WI38 (cell line): ENCODE data around the gene EIF4G3.

Experiments used
- H3K4me3 ChIP-seq: 2 replicates; pipeline ENCODE4 v1.5.1; 2011; ENCODE audit warnings: low read depth, mild to moderate bottlenecking, control low read depth, low read length
- TF ChIP-seq, protein P1 (sequence below): IDR thresholded peaks from 2 replicates; pipeline ENCODE4 v1.5.1; 2012; ENCODE audit warnings: low read depth, mild to moderate bottlenecking, control low read depth, low read length

Gene EIF4G3

DNA sequence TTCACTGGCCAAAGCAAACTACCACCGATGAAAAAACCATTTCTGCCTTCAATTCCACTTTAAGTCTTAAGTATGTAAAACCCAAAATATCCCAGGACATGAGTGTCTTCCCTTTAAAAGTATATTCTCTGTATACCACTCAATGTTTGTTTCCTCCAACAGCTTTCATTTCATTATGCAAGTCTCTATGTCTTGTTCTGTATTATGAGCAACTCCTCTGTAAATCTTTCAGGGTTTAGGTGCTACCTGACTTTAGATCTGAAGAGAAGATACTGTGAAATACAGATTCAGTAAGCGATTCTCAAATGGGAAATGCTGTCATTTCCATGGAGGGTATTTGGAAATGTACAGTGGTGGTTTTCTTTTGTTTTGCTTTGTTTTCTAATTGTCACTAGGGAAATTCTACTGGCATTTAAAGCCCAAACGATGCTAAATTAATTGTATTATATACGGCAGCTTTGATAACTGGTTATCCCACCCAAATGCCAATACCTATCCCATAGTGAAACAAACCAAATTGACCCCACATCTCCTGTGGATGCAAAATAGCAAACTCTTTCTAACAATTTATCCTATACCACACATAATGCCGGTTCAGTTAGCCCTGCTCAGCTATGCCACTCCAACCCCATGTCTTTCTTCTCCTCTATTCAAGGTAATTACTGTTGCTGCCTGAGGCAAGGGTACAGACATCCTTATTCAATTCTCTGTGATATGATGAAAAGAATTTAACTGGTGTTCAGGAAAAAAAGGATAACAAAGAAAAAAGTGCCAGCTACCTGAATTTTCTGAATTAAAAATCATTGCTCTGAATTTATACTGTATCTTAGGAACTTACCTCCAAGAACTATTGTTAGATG is 182.8 kb downstream of the EIF4G3 start:
- no peak overlapping the region for H3K4me3 ChIP-seq
- TF ChIP-seq, protein P1, sequence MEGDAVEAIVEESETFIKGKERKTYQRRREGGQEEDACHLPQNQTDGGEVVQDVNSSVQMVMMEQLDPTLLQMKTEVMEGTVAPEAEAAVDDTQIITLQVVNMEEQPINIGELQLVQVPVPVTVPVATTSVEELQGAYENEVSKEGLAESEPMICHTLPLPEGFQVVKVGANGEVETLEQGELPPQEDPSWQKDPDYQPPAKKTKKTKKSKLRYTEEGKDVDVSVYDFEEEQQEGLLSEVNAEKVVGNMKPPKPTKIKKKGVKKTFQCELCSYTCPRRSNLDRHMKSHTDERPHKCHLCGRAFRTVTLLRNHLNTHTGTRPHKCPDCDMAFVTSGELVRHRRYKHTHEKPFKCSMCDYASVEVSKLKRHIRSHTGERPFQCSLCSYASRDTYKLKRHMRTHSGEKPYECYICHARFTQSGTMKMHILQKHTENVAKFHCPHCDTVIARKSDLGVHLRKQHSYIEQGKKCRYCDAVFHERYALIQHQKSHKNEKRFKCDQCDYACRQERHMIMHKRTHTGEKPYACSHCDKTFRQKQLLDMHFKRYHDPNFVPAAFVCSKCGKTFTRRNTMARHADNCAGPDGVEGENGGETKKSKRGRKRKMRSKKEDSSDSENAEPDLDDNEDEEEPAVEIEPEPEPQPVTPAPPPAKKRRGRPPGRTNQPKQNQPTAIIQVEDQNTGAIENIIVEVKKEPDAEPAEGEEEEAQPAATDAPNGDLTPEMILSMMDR, result no peak

DNA sequence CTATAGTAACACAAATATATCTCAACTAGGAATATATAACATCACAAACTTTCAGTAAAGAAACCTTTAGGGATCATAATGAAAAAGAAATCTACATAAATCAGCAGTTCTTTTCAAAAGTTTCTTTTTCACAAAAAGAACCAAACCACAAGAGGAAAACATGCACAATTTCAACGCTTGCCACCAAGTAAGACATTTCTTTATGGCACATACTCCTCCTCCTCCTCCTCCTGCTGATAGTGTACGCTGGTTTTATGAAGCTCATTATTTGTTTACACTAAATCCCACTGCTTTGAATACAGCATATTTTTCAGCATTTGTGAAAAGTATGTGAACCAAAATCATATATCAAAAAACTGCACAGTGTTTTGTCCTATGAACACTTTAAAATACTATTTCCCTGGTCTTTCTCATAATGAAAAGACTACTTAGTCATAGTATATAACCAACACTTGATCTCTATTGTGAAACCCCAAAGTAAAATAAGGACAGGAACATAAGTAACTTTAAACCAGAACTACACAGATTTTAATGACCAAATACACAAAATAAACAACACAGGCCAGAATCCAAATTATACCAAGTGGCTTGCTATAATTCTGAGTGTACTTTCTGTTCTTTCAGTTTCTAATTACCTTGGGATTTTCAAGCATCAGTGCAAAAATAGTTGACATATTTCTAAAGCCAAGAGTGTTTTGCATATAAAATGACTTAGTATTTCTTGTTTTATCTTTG is 184.2 kb downstream of the EIF4G3 start:
- TF ChIP-seq, protein P1, result no peak
- no peak overlapping the region for H3K4me3 ChIP-seq

DNA sequence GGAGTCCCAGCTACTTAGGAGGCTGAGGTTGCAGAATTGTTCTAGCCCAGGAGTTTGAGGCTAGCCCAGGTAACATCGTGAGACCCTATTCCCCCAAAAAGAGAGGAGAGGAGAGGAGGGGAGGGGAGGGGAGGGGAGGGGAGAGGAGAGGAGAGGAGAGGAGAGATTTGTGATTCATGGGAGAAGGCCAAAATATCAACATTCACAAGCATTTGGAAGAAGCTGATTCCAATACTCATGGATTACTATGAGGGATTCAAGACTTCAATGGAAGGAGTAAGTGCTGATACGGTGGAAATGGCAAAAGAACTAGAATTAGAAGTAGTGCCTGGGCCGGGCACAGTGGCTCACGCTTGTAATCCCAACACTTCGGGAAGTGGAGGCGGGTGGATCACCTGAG is 187.8 kb downstream of the EIF4G3 start:
- TF ChIP-seq, protein P1, result no peak
- H3K4me3 ChIP-seq, result no peak overlapping the region

DNA sequence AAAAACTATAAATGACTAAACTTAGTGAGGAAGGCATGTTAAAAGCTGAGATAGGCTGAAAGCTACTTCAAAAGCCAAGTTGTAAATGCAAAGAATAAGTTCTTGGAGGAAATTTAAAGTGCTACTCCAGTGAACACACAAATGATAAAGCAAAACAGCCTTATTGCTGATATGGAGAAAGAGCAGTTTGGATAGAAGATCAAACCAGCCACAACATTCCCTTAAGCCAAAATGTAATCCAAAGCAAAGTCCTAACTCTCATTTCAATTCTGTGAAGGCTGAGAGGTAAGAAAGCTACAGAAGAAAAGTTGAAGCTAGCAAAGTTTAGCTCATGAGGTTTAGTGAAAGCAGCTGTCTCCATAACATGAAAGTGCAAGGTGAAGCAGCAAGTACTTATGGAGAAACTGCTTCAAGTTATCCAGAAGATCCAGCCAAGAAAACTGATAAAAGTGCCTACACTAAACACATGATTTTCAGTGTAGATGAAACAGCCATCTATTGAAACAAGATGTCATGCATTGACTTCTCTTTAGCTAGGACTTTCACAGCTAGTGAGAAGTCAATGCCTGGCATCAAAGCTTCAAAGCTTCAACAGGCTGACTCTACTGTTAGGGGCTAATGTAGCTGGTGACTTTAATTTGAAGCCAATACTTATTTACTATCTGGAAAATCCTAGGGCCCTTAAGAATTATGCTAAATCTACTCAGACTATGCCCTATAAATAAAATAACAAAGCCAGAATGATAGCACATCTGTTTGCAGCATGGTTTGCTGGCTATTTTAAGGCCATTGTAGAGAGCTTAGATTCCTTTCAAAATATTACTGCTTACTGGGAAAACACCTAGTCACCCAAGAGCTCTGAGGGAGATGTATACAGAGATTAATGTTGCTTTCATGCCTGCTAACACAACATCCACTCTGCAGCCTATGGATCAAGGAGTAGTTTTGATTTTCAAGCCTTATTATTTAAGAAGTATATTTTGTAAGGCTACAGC is 188.6 kb downstream of the EIF4G3 start:
- TF ChIP-seq, protein P1, result no peak
- H3K4me3 ChIP-seq, result no peak overlapping the region

DNA sequence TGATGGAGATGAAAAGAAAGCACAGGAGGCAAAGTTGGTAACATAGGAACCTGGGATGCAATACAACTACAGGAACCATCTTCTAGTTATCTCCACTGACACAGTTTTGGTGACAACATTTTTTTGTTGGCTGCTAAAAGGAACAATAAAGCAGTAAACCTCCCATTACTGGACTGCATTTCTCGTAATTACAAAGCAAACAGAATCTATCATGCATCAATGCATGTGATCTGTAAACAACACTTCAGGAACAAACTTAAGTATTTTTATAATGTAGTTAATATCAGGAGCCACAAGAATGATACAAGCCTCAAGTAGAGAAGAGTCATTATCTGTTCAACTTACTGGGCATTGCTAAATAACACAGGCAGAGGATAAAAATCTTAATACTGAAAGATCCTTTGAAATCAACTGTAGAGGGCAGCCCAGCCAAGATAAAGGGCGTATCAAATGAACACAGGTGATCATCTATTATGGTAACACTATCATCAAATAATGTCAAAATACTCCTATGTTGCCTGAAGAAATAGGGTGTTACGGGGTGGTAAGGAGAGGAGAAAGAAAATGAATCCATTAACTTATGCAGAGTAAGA is 193.3 kb downstream of the EIF4G3 start:
- TF ChIP-seq, protein P1, result no peak
- H3K4me3 ChIP-seq, result no peak overlapping the region

DNA sequence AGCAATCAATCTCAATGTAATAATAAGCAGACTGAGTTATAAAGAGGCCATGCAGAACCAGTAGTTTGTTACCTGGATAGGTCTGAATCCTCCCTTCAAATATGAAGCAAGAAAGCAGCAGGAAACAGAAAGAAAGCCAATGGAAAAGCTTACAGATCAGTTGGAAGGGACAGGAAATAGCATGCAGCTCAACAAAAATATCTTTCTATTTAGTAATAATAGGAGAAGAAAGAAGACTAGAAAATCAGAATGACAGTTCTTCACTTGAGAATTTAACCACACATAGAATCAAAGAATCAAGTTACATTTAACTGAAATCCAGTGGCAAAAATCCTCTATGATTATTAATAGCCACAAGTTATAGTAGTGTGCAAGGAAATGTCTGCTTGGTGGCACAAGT is 194.4 kb downstream of the EIF4G3 start:
- H3K4me3 ChIP-seq, result no peak overlapping the region
- TF ChIP-seq, protein P1, result no peak
